ENCODE results near the gene CCDC80. TPM values are rescaled to one million over a fixed set of nuclear protein-coding genes. Genes with fewer than 3 reads are reported as not detected.

Gene CCDC80, protein sequence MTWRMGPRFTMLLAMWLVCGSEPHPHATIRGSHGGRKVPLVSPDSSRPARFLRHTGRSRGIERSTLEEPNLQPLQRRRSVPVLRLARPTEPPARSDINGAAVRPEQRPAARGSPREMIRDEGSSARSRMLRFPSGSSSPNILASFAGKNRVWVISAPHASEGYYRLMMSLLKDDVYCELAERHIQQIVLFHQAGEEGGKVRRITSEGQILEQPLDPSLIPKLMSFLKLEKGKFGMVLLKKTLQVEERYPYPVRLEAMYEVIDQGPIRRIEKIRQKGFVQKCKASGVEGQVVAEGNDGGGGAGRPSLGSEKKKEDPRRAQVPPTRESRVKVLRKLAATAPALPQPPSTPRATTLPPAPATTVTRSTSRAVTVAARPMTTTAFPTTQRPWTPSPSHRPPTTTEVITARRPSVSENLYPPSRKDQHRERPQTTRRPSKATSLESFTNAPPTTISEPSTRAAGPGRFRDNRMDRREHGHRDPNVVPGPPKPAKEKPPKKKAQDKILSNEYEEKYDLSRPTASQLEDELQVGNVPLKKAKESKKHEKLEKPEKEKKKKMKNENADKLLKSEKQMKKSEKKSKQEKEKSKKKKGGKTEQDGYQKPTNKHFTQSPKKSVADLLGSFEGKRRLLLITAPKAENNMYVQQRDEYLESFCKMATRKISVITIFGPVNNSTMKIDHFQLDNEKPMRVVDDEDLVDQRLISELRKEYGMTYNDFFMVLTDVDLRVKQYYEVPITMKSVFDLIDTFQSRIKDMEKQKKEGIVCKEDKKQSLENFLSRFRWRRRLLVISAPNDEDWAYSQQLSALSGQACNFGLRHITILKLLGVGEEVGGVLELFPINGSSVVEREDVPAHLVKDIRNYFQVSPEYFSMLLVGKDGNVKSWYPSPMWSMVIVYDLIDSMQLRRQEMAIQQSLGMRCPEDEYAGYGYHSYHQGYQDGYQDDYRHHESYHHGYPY
- total RNA-seq, result 100 to 1,000 TPM in 2 of 8 experiments, 10 to 100 TPM in 1, 1 to 10 TPM in 5; 1.3 to 681 (median 4.0) TPM

DNA sequence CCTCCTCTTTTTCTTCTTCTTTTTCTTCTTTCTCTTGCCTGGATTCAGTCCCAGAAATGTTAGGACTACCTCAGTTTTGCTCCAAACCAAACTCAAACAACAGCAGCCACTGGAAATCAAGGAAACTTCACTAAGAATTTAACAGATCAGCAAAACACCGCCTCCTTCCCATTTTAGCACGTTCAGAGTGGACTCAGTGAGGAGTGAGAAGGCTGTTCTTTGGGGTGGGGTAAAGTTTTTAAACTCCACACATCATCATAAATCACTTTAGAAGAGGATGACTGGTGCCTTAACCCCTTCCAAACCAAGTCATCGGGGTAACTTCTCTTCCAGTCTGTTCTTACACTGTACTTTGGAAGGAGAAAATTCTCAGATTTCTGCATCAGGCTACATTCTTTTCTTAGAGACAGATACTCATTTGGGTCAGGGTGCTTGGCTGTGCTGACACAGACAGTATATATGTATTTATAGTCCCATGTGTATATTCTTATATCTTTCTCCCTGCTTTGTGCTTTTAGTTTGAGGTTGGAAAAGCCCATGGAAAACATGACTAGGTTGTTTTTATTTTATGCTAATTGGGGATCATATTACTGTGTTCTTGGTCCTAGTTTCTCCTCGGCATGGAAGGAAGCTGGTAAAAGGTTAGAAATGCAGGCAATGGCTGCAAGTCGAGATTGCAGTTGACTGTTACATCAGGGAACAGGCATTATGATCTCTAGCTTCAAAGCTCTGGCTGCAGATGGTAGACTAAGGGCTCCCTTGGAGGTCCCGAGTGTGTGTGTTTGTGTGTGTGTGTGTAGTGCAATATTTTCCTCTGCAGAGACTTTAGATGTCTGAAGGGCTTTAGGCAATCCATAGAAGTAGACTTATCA is at the start of gene CCDC80:
Gene CCDC80, minus strand, starts transcription at position 214 of the 872 bp plus-strand sequence. CDS start 1,238 bp downstream, outside the sequence.
- in situ Hi-C loops (cut with MboI; ENCODE audit: low pct_unique_long_range_greater_than_20kb in 2 of 9, low sequenced_read_pairs in 9 of 9, unreplicated experiment in 9 of 9), result loop anchor here in 8 of 9 experiments (5.0 to 25.0 kb wide), 5 partner anchors 171 to 646 kb away; partner anchors contain the start of genes CD200R1 (in 6 of the 8) and GTPBP8 (in 6 of the 8)

DNA sequence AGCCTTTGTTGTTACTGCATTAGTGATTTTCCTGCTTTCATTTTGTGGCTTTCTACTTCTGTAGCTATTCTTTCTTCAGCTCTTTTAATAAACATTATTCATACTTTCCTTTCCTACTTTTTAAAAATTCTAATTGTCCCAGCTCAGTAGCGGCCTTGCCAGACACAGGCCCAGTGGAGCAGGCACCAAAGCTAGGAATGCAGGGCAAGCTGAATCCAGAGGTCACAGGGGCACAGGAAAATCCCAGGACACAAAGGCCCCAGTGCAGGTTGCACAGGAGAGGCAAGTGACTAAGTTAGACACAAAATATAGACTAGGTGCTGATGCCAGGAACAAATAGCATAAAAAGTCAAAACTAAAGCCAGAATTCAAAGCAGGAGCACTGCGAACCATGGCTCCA is 49.0 kb upstream of the CCDC80 start:
- no peak for ATAC-seq (replicated peaks in 6 of 8)
- H3K27ac ChIP-seq, result no peak overlapping the region
- H3K4me3 ChIP-seq, result no peak overlapping the region
- H3K4me1 ChIP-seq (replicated peaks in 1 of 2), result no peaks in the 10 kb centered on the region
- WGBS, 10 experiments, result 40 to 100% (median 71%) methylated on average over 1 to 2 of the region's 2 CpGs; no CpG with 5 or more reads in 1 of the 10 experiments
- in situ Hi-C loops (cut with MboI; ENCODE audit: low pct_unique_long_range_greater_than_20kb in 2 of 9, low sequenced_read_pairs in 9 of 9, unreplicated experiment in 9 of 9), result no loop called here

More for the DNA sequence above, at the start of gene CCDC80:
- Histone ChIP-seq H3K27ac (peak within 1 kb of the TSS in 1 of 2 donors; percentile 67), H3K4me1 (replicated peaks in 1 of 2) (peaks cover 16 to 19% of the 10 kb centered on the region in 2 donors), H3K4me3 (peak within 1 kb of the TSS in 4 of 5 donors; percentile 15 to 31 (median 18))
- peak; percentile 27 to 63 (median 44) for ATAC-seq (replicated peaks in 6 of 8)
- WGBS, 10 experiments, result 0 to 52% (median 14%) methylated on average over 2 to 6 of the region's 6 CpGs

DNA sequence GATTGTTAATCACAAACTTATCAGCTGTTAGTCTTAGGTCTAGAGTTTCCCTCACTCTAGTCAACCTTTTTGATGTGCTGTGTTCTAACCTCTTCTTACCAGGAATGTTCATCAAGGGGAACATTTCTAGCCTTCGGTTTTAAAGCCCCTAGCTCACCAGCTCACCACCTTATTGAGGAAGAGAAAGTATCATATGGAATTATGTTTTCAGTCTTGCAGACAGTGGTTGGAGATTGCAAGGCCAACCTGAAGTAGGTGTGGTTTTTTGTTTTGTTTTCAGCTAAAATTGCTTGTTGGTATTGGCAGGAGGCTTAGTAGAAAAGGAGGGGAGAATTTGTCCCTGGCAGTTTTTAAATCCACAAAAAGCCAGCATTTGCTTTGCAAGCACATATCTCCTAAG is 48.4 kb upstream of the CCDC80 start:
- Histone ChIP-seq H3K4me1 (replicated peaks in 1 of 2) (no peaks in the 10 kb centered on the region), H3K4me3 (no peak overlapping the region), H3K27ac (no peak overlapping the region)
- in situ Hi-C loops (cut with MboI; ENCODE audit: low pct_unique_long_range_greater_than_20kb in 2 of 9, low sequenced_read_pairs in 9 of 9, unreplicated experiment in 9 of 9), result no loop called here
- no peak for ATAC-seq (replicated peaks in 6 of 8)
- 0 to 100% (median 80%) methylated on average over 1 of the region's 1 CpG; no CpG with 5 or more reads in 1 of the 10 experiments for WGBS, 10 experiments

DNA sequence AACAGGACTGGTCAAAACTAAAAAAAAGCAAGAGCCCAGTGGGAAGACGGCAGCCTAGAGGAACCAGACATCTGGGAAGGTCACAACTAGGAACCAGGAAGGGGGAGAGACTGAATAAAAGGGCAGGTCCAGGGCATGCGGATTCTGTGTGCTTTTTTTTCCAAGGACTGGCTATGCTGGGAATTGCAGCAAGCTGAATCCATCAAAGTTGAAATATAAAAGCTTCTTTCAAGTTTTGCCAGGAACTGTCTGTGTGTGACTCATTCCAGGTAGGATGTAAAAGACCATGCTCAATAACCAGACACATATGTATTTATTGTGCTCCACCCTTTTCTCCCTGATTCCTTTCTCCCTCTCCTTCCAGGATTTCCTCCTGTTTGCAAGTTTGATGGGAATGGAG is 47.9 kb upstream of the CCDC80 start:
- H3K4me1 ChIP-seq (replicated peaks in 1 of 2), result no peaks in the 10 kb centered on the region
- in situ Hi-C loops (cut with MboI; ENCODE audit: low pct_unique_long_range_greater_than_20kb in 2 of 9, low sequenced_read_pairs in 9 of 9, unreplicated experiment in 9 of 9), result no loop called here
- H3K27ac ChIP-seq, result no peak overlapping the region
- no peak overlapping the region for H3K4me3 ChIP-seq
- peak in 3 of 8 experiments; percentile 59 to 68 (median 63) for ATAC-seq (replicated peaks in 6 of 8)
- WGBS, 10 experiments, result 17 to 88% (median 31%) methylated on average over 1 to 2 of the region's 2 CpGs; no CpG with 5 or more reads in 2 of the 10 experiments

- H3K4me3 ChIP-seq, result no peak overlapping the region
- H3K4me1 ChIP-seq (replicated peaks in 1 of 2), result no peaks in the 10 kb centered on the region
- ATAC-seq (replicated peaks in 6 of 8), result peak in 1 of 8 experiments; percentile 27
- in situ Hi-C loops (cut with MboI; ENCODE audit: low pct_unique_long_range_greater_than_20kb in 2 of 9, low sequenced_read_pairs in 9 of 9, unreplicated experiment in 9 of 9), result no loop called here
- H3K27ac ChIP-seq, result no peak overlapping the region
- WGBS, 10 experiments, result 25 to 100% (median 60%) methylated on average over 1 to 2 of the region's 2 CpGs; no CpG with 5 or more reads in 1 of the 10 experiments
Observed at GRCh38 chr3:112688085-112688769, 47.3 kb upstream of the CCDC80 start.

DNA sequence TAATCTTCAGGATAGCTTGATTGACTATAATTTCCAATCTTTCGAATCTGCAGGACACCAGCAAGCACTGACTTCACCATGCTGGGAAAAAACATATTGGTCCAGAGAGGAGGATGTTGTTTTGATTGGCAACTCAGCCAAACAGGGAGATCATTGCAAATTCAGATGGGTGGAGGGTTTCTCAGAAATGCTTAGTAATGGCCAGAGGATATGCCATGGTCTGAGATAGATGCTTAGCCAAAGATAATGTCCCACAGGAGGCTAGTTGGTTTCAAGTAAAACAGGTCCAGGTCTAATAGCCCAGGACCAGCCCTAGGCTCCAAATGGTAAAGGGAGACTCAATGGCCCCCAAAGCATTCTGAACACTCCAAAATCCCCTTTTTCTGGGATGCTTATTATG is 46.7 kb upstream of the CCDC80 start:
- in situ Hi-C loops (cut with MboI; ENCODE audit: low pct_unique_long_range_greater_than_20kb in 2 of 9, low sequenced_read_pairs in 9 of 9, unreplicated experiment in 9 of 9), result no loop called here
- Histone ChIP-seq H3K27ac (no peak overlapping the region), H3K4me3 (no peak overlapping the region), H3K4me1 (replicated peaks in 1 of 2) (no peaks in the 10 kb centered on the region)
- ATAC-seq (replicated peaks in 6 of 8), result peak in 3 of 8 experiments; percentile 6 to 32 (median 11)
- WGBS, 10 experiments, result 60 to 100% (median 88%) methylated on average over 1 of the region's 1 CpG; no CpG with 5 or more reads in 5 of the 10 experiments

GRCh38 chr3:112687211-112687610 is 46.3 kb upstream of the CCDC80 start:
- H3K27ac ChIP-seq, result no peak overlapping the region
- WGBS, 10 experiments, result 0 to 80% (median 57%) methylated on average over 1 to 3 of the region's 3 CpGs; no CpG with 5 or more reads in 3 of the 10 experiments
- in situ Hi-C loops (cut with MboI; ENCODE audit: low pct_unique_long_range_greater_than_20kb in 2 of 9, low sequenced_read_pairs in 9 of 9, unreplicated experiment in 9 of 9), result no loop called here
- H3K4me3 ChIP-seq, result no peak overlapping the region
- H3K4me1 ChIP-seq (replicated peaks in 1 of 2), result no peaks in the 10 kb centered on the region
- ATAC-seq (replicated peaks in 6 of 8), result no peak

DNA sequence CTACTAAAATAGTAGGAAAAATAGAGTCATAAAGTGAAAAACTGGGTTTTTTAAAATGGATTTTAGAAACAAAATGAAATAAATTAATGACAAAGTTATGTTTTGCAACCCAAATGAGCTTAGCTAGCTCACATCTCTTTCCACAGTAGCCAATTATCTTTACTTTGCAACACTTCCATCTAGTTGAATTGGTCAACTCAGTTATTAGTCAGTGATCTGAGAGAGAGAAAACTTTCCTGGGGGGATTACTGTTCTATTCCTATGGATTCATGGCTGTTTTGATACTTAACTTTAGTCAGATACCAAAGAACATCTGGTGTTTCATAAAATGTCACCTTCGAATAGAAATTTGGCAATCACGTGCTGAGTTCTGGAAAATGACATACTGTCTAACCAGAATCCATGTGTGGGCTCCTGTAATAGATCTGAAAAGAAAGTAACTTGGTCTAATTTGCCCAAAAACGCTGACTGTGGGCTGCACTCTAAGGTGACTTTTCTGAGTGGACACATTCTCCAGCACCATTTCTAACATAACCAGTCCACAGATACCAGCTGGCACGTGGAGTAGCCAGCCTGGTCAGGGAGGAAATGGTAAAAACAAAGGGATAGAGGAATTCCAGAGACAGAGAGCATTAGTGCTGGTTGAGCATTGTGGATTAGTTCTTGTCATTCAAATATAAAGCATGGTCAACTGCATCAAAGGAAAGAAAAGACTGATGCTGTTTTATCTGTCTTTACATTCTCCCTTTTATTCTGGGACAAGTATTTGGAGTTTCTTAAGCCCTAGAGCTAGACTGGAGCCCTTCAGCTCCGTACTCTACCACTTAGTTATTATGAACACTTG is 45.2 kb upstream of the CCDC80 start:
- 17 to 76% (median 61%) methylated on average over 2 to 5 of the region's 5 CpGs for WGBS, 10 experiments
- no peak overlapping the region for H3K27ac ChIP-seq
- H3K4me3 ChIP-seq, result no peak overlapping the region
- ATAC-seq (replicated peaks in 6 of 8), result no peak
- in situ Hi-C loops (cut with MboI; ENCODE audit: low pct_unique_long_range_greater_than_20kb in 2 of 9, low sequenced_read_pairs in 9 of 9, unreplicated experiment in 9 of 9), result no loop called here
- H3K4me1 ChIP-seq (replicated peaks in 1 of 2), result no peaks in the 10 kb centered on the region

- H3K4me3 ChIP-seq, result no peak overlapping the region
- no peaks in the 10 kb centered on the region for H3K4me1 ChIP-seq (replicated peaks in 1 of 2)
- H3K27ac ChIP-seq, result no peak overlapping the region
- WGBS, 10 experiments, result 2 to 100% (median 57%) methylated on average over 3 to 7 of the region's 7 CpGs; no CpG with 5 or more reads in 2 of the 10 experiments
- peak in 3 of 8 experiments; percentile 86 to 88 (median 87) for ATAC-seq (replicated peaks in 6 of 8)
- in situ Hi-C loops (cut with MboI; ENCODE audit: low pct_unique_long_range_greater_than_20kb in 2 of 9, low sequenced_read_pairs in 9 of 9, unreplicated experiment in 9 of 9), result no loop called here
Observed at GRCh38 chr3:112685420-112685819, 44.5 kb upstream of the CCDC80 start.

DNA sequence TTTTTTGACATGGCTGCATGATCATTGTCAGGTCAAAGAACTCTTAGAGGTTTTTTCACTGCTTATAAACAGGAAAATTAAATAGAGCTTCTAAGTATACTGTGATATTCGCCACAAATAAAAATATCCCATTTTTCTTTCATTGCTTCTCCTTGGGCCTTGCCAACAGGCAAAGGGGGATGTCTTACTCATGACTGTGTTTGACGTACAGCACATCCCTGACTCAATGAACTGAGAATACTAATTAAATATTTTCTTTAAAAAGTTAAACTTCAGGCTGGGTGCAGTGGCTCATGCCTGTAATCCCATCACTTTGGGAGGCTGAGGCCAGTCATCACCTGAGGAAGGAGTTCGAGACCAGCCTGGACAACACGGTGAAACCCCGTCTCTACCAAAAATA is 41.4 kb upstream of the CCDC80 start:
- in situ Hi-C loops (cut with MboI; ENCODE audit: low pct_unique_long_range_greater_than_20kb in 2 of 9, low sequenced_read_pairs in 9 of 9, unreplicated experiment in 9 of 9), result no loop called here
- no peaks in the 10 kb centered on the region for H3K4me1 ChIP-seq (replicated peaks in 1 of 2)
- H3K27ac ChIP-seq, result no peak overlapping the region
- no peak overlapping the region for H3K4me3 ChIP-seq
- ATAC-seq (replicated peaks in 6 of 8), result no peak
- WGBS, 10 experiments, result 61 to 100% (median 94%) methylated on average over 1 to 4 of the region's 5 CpGs; no CpG with 5 or more reads in 1 of the 10 experiments

- H3K4me1 ChIP-seq (replicated peaks in 1 of 2), result peaks cover 3 to 5% of the 10 kb centered on the region in 2 donors
- no peak overlapping the region for H3K27ac ChIP-seq
- no peak for ATAC-seq (replicated peaks in 6 of 8)
- H3K4me3 ChIP-seq, result no peak overlapping the region
- 0 to 100% (median 58%) methylated on average over 1 to 2 of the region's 2 CpGs; no CpG with 5 or more reads in 2 of the 10 experiments for WGBS, 10 experiments
- in situ Hi-C loops (cut with MboI; ENCODE audit: low pct_unique_long_range_greater_than_20kb in 2 of 9, low sequenced_read_pairs in 9 of 9, unreplicated experiment in 9 of 9), result no loop called here
Observed at GRCh38 chr3:112681822-112682325, 40.9 kb upstream of the CCDC80 start.
